GM21515 (cell line): ENCODE measurements around the gene SH3D21.

Experiments used
- ATAC-seq: cut with Tn5 transposase; IDR thresholded peaks from one replicate; pipeline ENCODE4 v1.9.1; 2021; ENCODE audit not compliant: unreplicated experiment

SH3D21 gene

DNA sequence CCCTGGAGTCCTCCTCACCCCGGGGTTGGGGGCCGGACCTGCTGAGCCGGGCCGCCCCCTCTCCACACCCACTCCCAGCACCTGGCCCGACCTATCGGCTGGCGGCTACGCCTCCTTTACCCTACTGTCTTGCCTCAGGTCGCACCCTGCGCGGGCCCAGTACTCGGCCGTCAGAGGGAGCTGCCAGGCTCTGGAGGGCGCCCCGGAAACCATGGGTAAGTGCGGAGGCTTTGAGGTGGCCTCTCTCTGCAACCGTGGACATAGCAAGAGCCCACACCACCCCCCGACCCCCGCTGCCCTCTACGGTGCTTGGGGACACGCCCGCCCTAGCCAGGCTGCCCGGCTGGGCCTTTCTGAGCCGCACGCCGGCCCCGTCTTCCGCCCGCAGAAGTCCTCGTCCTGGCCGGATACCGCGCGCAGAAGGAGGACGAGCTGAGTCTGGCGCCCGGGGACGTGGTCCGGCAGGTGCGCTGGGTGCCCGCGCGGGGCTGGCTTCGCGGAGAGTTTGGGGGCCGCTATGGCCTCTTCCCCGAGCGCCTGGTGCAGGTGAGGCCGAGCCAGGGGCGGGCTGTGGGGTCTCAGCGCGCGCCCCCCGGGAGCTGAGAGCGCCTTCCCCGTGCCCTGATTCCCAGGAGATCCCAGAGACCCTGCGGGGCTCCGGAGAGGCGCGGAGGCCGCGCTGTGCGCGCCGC, at the start of gene SH3D21:
TSS of gene SH3D21 (plus strand) at position 159 of the 692 bp plus-strand sequence. CDS start at position 212, 53 bp downstream.
- peak; percentile 27 for ATAC-seq

DNA sequence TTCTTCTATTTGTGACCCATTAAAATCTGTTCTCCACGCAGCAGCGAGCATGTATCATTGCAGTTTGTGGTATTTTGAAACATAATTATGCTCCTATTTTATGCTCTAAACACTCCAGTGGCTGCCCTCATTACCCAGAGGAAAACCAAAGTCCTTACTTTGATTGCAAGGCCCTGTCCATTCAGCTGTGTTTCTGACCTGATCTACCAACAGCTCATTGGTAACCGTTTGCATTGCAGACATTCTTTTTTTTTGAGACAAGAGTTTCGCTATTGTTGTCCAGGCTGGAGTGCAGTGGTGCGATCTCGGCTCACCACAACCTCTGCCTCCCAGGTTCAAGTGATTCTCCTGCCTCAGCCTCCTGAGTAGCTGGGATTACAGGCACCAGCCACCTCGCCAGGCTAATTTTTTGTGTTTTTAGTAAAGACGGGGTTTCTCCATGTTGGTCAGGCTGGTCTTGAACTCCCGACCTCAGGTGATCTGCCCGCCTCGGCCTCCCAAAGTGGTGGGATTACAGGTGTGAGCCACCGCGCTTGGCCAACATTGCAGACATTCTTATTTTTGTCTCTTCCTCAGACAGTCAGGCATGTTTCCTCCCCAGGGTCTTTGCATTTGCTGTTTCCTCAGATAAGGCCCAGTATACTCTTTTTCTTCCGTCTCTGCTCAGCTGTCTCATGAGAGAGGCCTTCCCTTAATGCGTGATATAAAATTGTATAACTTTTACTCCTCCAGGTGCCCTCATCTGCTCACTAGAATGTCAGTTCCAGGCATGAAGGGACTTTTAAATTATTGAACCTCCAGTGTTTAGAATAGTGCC, 49.4 kb upstream of the SH3D21 start:
- ATAC-seq, result no peak

DNA sequence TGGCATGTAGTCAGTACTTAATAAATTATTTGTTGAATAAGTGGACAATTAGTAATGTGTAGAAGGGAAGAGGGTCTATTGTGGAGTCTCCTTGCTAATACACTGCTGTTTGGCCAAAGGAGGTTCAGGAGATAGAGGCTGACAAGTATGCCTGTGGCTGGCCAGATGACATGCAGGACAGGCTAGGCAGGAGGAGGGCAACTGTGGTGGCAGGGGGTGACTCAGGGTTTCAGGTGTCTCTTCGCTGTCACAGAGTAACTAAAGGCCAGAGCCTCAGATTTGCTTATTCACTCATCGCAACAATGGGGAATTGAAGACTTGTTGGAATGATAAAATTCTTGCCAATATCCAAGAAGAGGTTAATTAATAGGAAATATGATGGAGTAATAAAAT, 48.8 kb upstream of the SH3D21 start:
- no peak for ATAC-seq

DNA sequence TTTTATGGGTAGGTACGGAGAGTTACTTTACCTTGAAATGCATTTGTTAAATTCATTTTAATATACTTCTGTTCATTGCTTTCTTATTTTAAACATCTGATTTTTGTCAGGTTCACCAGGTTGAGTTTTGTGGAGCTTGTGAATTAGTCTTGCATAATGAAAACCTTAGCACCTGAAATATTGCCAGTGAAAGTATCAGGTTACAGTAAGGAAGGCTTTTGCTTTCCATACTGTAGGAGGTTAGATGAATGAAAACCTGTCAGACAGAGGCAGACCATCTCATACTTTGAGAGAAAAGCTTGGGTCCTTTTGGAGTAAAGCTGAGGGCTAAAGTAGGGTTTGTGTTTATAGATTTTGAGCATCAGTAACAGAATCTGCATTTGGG, 47.2 kb upstream of the SH3D21 start:
- ATAC-seq, result no peak

DNA sequence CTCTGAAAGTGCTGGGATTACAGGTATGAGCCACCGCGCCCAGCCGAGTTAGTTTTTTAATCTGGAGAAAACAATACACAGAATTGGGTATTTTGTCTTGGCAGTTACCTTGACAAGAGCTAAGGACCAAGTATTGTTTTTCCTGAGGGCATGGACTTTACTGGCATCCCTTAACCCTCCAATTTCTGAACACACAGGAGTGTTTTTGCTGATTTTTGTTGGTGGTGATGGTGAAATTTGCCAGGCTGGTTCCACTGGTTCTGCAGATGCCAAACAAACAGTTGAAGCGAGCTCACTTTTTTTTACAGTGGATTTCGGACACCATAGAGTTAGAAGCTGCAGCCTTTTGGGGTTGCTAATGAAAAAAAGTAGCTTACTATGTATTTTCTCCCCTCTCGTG, 37.2 kb upstream of the SH3D21 start:
- ATAC-seq, result no peak

DNA sequence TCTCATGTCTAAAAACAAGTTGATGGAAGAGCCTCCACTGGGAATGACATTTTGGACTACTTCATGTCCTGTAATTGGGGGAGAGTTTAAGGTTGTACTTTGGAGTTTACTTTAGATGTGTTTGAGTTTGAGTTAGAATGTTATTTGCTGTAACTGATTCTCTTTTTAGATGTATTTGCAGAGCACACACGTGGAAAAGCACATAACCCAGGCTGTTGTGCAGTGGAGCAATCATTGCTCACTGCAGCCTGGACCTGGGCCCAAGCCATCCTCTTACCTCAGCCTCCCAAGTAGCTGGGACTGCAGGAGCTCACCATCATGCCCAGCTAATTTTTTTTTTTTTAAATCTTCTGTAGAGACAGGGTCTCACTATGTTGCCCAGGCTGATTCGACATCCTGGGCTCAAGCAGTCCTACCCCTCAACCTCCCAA, 36.7 kb upstream of the SH3D21 start:
- ATAC-seq, result no peak

DNA sequence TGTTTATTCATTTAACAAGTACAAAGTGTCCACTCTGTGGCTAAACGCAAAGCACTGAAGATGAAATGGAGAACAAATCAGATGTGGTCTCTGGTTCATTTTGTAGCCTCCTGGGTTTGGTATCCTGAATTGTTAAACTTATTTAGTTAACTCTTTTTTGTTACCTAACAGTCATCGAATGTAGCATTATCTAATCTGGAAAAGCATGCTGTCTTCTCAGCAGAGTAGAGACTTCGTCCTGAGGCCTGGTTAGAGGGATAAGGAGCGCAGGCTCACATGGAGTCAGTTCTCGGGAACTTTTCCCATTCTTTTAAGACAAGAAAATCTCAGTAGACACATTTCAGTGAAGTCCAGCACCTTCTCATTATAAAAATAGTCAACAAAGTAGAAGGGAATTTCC, 33.1 kb upstream of the SH3D21 start:
- ATAC-seq, result no peak

DNA sequence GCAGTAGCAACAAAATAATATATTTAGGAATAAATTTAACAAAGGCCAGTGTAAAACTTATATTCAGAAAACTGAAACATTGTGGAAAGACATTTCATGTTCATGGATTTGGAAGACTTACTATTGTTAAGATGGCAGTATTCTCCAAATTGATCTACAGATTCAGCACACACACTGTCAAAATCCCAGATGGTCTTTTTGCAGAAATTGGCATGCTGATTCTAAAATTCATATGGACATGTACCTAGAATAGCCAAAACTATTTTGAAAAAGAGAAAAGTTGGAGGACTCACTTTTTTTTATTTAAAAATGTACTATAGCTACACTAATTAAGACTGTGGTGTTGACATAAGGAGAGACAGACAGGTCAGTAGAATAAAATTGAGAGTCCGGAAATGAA, 32.0 kb upstream of the SH3D21 start:
- ATAC-seq, result no peak

DNA sequence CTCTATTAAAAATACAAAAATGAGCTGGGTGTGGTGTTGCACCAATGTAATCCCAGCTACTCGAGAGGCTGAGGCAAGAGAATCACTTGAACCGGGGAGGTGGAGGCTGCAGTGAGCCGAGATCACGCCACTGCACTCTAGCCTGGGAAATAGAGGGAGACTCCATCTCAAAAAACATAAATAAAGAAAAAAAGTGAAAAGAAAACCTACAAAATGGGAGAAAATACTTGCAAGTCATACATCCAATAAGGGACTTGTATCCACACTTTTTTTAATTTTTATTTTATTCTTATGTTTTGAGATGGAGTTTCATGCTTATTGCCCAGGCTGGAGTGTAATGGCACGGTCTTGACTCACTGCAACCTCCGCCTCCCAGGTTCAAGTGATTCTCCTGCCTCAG, 29.5 kb upstream of the SH3D21 start:
- no peak for ATAC-seq

DNA sequence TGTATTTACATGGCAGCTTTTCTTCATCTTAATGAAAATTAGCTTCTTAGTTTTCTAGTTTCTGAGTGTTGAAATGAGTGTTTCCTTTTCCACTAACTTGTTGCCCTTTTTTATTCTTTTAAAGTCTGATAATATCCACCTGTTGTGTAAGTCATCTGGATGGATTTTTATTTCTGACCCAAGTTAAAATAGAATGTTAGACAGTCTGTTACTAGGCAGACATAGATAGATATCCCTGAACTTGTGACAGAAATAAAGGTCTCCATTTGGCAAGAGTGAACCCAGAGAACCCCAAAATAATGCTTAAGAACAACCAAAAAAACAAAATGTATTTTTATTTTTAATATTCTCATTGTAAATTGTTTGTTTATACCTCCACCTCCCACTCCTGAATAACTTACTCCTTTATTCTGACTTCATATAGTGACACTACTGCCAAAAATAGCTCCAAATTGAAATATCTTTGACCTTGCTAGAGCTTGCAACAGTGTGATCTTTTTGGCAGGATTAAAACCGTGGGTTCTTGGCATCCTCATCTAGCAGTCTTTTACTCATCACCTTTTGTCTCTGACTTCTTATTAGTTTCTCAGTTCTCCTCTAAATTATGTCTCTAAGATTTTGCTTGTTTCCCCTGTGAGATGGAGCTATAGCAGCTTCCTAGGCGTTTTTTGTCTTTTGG, 26.9 kb upstream of the SH3D21 start:
- no peak for ATAC-seq

DNA sequence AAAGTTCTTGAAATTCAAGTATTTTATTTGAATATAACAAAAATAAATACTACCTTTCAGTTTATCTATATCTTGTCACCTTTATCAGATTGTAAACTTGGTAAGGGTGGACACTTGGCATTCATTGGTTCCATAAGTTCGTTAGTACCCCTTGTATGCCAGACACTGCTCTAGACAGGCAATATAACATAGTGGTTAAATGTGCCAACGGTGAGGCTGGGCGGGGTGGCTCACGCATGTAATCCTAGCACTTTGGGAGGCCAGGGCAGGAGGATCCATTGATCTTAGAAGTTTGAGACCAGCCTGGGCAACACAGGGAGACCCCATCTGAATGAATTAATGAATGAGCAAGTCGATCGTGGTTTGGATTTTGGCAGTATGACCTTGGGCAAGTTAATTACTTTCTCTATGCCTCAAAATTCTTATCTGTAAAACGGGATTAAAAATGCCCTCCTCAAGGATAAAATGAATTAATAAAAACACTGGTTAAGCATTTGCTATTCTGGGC, 26.3 kb upstream of the SH3D21 start:
- ATAC-seq, result no peak

DNA sequence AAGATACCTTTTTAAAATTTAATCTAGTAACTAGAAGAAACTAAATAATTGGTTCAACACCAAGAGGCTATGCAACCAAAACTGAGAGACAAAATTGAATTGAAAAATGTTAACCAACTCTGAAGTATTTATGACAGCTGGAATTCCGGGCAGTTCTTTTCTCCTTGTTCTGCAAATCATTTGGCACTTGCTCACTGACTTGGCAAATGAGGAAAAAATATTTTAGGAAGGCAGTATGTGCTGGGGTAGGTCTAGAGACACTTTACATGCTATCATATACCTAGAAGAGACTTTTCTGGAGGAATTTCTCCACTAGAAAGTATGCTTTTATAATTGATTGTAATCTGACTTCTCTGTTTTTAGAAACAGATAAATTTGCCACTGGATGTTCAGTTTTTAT, 22.1 kb upstream of the SH3D21 start:
- ATAC-seq, result no peak

DNA sequence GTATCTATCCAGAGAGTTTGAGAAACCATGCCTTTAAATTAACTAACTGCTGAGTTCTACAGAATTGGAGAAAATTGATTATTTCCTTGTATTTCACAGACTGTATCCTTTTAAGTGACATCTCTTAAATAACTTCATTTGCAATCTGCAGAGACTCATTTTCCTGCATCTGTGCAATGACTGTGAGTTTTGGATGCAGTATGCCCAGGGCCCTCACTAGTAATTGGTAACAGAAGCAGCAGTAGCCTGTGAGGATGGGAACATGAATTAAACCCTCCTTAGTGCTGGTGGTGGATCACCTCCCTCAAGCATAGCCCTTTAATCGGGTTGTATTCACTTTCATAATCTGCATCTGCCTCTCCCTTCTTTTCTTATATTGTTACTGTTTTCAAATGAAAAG, 21.7 kb upstream of the SH3D21 start:
- ATAC-seq, result no peak

DNA sequence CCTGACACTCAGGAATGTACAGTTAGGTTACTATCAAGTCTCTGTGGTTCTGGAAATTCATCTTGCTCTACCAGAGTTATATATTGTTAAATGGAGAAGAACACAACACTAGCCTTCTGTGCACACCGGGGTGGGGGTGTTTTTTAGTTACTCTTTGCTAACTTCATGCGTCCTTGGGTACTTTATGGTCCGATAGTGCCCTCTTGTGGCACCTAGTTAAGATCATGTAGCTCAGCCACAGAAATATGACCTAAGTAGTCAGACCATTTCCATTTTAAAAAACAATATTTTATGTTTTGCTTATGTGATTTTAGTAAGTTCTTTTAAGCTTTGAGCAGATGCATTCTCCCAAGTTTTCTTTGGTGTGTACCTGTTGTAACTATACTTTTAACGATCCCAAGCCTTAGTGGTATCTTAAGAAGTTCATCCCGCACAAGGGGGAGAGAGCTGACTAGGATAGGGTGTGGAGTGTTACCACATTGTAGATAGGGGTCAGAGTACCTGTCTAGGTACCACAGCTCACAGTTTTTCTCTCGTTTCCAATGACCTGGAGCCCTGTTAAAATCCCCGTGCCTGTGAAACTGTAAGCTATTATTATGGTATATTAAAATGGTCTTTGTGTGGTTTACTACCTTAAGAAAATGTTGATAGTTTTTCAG, 20.6 kb upstream of the SH3D21 start:
- ATAC-seq, result no peak

DNA sequence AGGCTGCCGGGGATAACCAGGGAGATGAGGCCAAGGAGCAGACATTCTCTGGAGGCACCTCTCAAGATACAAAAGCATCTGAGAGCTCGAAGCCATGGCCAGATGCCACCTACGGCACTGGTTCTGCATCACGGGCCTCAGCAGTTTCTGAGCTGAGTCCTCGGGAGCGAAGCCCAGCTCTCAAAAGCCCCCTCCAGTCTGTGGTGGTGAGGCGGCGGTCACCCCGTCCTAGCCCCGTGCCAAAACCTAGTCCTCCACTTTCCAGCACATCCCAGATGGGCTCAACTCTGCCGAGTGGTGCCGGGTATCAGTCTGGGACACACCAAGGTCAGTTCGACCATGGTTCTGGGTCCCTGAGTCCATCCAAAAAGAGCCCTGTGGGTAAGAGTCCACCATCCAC, 19.4 kb upstream of the SH3D21 start:
- no peak for ATAC-seq

DNA sequence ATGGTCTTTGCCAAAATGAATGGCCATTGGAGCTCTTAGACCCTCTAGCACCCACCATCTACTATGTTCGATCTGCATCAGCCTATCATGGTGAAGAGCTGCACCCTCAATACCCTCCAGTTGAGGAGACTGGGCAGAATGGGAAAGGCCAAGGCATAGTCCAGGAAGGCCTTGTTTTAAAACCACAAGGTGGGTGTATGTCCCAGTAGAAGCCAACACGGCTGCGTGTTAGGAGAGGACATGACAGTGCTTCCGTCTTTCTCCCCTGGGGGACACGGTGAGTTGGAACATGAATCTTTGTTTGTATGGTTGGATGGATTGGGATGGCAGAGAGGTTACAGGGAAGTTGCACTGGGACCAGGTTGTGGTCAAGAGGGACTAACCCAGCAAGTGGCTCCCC, 18.6 kb upstream of the SH3D21 start:
- no peak for ATAC-seq

DNA sequence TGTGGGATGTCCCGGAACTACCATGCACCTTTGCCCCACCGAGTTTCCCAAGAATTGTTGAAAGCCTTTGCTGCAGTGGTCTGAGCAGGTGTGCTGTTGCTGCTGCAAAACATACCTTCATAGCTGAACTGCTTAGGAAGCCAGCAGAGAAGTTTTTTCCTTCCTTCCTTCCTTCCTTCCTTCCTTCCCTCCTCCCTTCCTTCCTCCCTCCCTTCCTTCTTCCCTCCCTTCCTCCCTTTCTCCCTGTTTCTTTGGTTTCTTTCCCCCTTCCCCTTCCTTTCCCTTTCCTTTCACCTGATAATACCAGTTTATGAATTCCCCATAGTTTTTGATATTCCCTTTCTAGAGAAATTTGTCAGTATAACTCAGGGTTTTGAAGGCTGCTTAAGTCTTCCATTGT, 10.8 kb upstream of the SH3D21 start:
- ATAC-seq, result no peak

DNA sequence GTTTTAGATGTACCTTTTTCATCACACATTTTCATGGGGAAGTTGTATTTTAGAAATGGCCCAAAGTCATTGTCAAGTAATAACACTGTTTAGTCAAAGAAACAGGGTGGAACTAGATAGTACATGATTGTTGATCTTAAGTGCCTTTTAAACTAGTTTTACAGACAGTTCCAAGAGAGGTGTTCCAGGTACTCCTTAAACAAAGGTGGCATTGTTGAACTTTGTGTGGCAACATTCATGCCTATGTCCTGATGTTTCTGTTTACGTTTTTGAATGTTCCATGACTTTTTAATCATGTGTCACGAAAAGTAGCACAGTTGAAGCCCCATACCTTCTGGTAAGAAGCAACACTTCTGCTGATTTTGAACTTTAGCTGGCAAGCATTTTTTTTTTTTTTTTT, 9.1 kb upstream of the SH3D21 start:
- ATAC-seq, result no peak

DNA sequence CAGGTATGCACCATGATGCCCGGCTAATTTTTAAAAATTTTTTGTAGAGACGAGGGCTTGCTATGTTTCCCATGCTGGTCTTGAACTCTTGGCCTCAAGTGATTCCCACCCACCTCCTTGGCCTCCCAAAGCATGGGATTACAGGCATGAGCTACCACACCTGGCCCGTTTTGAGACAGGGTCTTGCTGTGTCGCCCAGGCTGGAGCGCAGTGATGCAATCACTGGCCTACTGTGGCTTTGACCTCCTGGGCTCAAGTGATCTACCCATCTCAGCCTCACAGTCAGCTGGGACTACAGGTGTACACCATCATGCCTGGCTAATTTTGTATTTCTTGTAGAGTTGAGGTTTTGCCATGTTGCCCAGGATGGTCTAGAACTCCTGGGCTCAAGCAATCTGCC, 7.5 kb upstream of the SH3D21 start:
- ATAC-seq, result no peak

DNA sequence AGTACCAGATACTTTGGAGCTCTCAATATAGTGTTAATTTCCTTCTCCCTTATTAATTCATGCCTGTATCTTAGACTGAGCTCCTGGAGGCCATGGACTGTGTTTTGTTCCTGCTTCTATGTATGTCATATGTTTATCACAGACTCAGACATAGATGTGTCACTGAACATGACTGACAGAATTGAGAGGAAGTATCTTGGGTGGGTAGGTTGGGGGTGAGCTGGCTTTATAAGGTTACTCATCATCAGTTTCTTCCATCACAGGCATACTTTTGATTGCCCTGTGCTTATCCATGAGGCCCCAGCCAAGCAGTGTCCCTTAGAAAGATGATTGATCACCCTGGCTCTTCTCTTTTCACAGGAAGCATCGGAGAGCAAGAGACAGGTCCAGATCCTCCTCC, 5.6 kb upstream of the SH3D21 start:
- ATAC-seq, result no peak

DNA sequence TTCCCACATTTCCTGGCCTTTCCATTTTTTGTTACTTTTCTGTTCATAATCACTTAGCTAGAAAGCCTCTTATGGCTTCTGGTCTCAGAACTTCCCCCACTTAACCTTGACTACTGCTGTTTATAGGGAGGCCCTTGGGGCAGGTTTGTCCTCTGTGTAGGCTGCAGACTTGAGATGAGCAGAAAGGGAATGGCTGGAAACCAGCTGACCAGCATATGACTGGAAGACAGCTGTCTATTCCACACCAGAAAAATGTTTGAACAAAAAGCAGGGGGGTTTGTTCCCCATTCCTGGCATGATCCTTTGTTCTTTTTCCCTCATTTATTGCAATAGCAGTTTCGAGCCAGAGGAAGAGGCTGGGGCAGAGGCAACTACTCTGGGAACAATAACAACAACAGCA, 4.9 kb upstream of the SH3D21 start:
- ATAC-seq, result no peak
